Stomach (tissue), 4 donors: Measurements from ENCODE around the gene UNC45B.

Experiments used
- CTCF ChIP-seq, 7 experiments: fragments of 450-650 bp in 4 of 7; fragments of 200-600 bp in 3 of 7; sonication (generic) in 3 of 7; IDR thresholded peaks; one replicate each; pipeline ENCODE4 v1.5.1; 2016 to 2019; ENCODE audit warnings: antibody characterized with exemption in 7 of 7, control low read depth in 2 of 7, mild to moderate bottlenecking in 1 of 7
- EP300 ChIP-seq: sonication (generic); formaldehyde crosslinking; IDR thresholded peaks from one replicate; pipeline ENCODE4 v1.6.1; 2017; ENCODE audit warnings: antibody characterized with exemption
- POLR2A ChIP-seq, 4 donors: fragments of 450-650 bp; IDR thresholded peaks; one replicate each; pipeline ENCODE4 v1.6.1; 2016; ENCODE audit warnings: antibody characterized with exemption in 4 of 4, control low read depth in 2 of 4, mild to moderate bottlenecking in 1 of 4, moderate library complexity in 1 of 4
- POLR2AphosphoS5 ChIP-seq, 3 donors: sonication (generic); formaldehyde crosslinking; IDR thresholded peaks; one replicate each; pipeline ENCODE4 v1.6.1; 2016; ENCODE audit warnings: antibody characterized with exemption in 3 of 3

- no peak for TF ChIP-seq CTCF (IDR thresholded peaks at IDR 0.05)
- TF ChIP-seq POLR2A (IDR thresholded peaks at IDR 0.05) = no peak
- TF ChIP-seq POLR2AphosphoS5 (IDR thresholded peaks at IDR 0.05) = no peak
- no peak for TF ChIP-seq EP300
These were observed 44.3 kb upstream of the UNC45B start for GRCh38 chr17:35103271-35103670.
